ENCODE results near the gene TRMT44. TPM values are rescaled to one million over a fixed set of nuclear protein-coding genes. Genes with fewer than 3 reads are reported as not detected.

Gene TRMT44
- polyA plus RNA-seq, 1 experiment: 7.1 TPM

GRCh38 chr4:8513931-8514330 lies 73.4 kb downstream of the TRMT44 start:
- H3K4me3 ChIP-seq (ENCODE audit: low read depth, low read length): no peak overlapping the region
- ChIA-PET CTCF (interaction anchor here (1.7 kb wide), 1 partner anchor 14 kb away, joined by 3 read pairs; no protein-coding TSS in a partner anchor), POLR2A (no interaction called here)
- no peak for DNase-seq (ENCODE audit: low read depth)
- H3K36me3 ChIP-seq (ENCODE audit: control insufficient read depth, insufficient read depth, low read length): no peaks in the 10 kb centered on the region
- no peaks in the 10 kb centered on the region for H3K27me3 ChIP-seq (ENCODE audit: control insufficient read depth, insufficient read depth, low read length)
- TF ChIP-seq CTCF (IDR thresholded peaks at IDR 0.05; ENCODE audit: insufficient read depth, low read depth, low read length): no peak

- ChIA-PET CTCF (interaction anchor here (1.0 to 1.7 kb wide), 3 partner anchors 8 to 42 kb away, joined by 3 to 5 read pairs (median 3); no protein-coding TSS in a partner anchor), POLR2A (no interaction called here)
- H3K4me3 ChIP-seq (ENCODE audit: low read depth, low read length): no peak overlapping the region
- DNase-seq (ENCODE audit: low read depth): no peak
- no peaks in the 10 kb centered on the region for H3K27me3 ChIP-seq (ENCODE audit: control insufficient read depth, insufficient read depth, low read length)
- no peaks in the 10 kb centered on the region for H3K36me3 ChIP-seq (ENCODE audit: control insufficient read depth, insufficient read depth, low read length)
- TF ChIP-seq CTCF (IDR thresholded peaks at IDR 0.05; ENCODE audit: insufficient read depth, low read depth, low read length): no peak
Measured at GRCh38 chr4:8514391-8514790, 73.8 kb downstream of the TRMT44 start.

GRCh38 chr4:8515316-8516060 lies 74.9 kb downstream of the TRMT44 start:
- POLR2A ChIA-PET: no interaction called here
- CTCF ChIA-PET: interaction anchor here (1.0 to 1.7 kb wide), 4 partner anchors 9 to 47 kb away, joined by 3 to 5 read pairs (median 3); no protein-coding TSS in a partner anchor
- Histone ChIP-seq H3K4me3 (ENCODE audit: low read depth, low read length) (no peak overlapping the region), H3K27me3 (ENCODE audit: control insufficient read depth, insufficient read depth, low read length) (no peaks in the 10 kb centered on the region), H3K36me3 (ENCODE audit: control insufficient read depth, insufficient read depth, low read length) (no peaks in the 10 kb centered on the region)
- no peak for TF ChIP-seq CTCF (IDR thresholded peaks at IDR 0.05; ENCODE audit: insufficient read depth, low read depth, low read length)
- DNase-seq (ENCODE audit: low read depth): no peak

DNA sequence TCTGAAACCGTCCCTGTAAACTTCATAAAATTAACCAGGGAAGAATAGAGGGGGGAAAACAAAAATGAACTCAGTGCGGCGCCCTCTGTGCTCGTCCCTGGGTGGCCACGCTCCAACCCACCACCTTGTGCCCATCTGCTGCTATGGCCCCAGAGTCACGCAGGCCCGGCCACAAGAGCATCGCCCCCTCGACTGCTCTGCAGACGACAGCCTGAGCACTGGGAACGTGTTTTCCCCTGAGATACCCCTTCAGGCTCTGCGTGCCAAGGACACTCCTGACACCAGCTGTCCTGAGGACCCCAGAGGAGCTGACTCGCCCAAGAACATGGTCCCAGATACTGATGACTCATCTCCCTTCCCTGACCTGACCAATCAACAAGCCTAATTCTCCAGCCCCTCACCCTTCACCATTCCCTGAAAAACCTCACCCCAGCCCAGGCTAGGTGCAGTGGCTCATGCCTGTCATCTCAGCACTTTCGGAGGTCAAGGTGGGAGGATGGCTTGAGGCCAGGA lies 75.5 kb downstream of the TRMT44 start:
- ChIA-PET CTCF (interaction anchor here (1.0 to 2.6 kb wide), 4 partner anchors 9 to 77 kb away, joined by 3 to 7 read pairs (median 4); no protein-coding TSS in a partner anchor), POLR2A (no interaction called here)
- H3K27me3 ChIP-seq (ENCODE audit: control insufficient read depth, insufficient read depth, low read length): no peaks in the 10 kb centered on the region
- TF ChIP-seq CTCF (IDR thresholded peaks at IDR 0.05; ENCODE audit: insufficient read depth, low read depth, low read length): no peak
- H3K4me3 ChIP-seq (ENCODE audit: low read depth, low read length): no peak overlapping the region
- DNase-seq (ENCODE audit: low read depth): no peak
- H3K36me3 ChIP-seq (ENCODE audit: control insufficient read depth, insufficient read depth, low read length): no peaks in the 10 kb centered on the region

- no peak for DNase-seq (ENCODE audit: low read depth)
Measured at GRCh38 chr4:8516996-8517550, 76.5 kb downstream of the TRMT44 start.

More at GRCh38 chr4:8516996-8517550, 76.5 kb downstream of the TRMT44 start:
- H3K27me3 ChIP-seq (ENCODE audit: control insufficient read depth, insufficient read depth, low read length): no peaks in the 10 kb centered on the region
- ChIA-PET CTCF (interaction anchor here (0.6 to 2.6 kb wide), 6 partner anchors 9 to 77 kb away, joined by 3 to 7 read pairs (median 4); no protein-coding TSS in a partner anchor), POLR2A (no interaction called here)
- H3K4me3 ChIP-seq (ENCODE audit: low read depth, low read length): no peak overlapping the region
- H3K36me3 ChIP-seq (ENCODE audit: control insufficient read depth, insufficient read depth, low read length): no peaks in the 10 kb centered on the region
- TF ChIP-seq CTCF (IDR thresholded peaks at IDR 0.05; ENCODE audit: insufficient read depth, low read depth, low read length): no peak
